Diencephalon (tissue), 1 donor: Measurements from ENCODE around the gene C1QTNF9B. TPM values are rescaled to one million over a fixed set of nuclear protein-coding genes. Genes with fewer than 3 reads are reported as not detected.

ENCODE experiments used
- total RNA-seq: library from RNA; depleted of rRNA; stranded (reverse); fragments of >200 nt; gene quantifications from one replicate; pipeline ENCODE4 v1.2.3, GENCODE V29; 2014

C1QTNF9B gene
- total RNA-seq: not detected

GRCh38 chr13:23897452-23897919 lies at the start of gene C1QTNF9B:
Gene C1QTNF9B (minus strand): TSS chr13:23897502.

DNA sequence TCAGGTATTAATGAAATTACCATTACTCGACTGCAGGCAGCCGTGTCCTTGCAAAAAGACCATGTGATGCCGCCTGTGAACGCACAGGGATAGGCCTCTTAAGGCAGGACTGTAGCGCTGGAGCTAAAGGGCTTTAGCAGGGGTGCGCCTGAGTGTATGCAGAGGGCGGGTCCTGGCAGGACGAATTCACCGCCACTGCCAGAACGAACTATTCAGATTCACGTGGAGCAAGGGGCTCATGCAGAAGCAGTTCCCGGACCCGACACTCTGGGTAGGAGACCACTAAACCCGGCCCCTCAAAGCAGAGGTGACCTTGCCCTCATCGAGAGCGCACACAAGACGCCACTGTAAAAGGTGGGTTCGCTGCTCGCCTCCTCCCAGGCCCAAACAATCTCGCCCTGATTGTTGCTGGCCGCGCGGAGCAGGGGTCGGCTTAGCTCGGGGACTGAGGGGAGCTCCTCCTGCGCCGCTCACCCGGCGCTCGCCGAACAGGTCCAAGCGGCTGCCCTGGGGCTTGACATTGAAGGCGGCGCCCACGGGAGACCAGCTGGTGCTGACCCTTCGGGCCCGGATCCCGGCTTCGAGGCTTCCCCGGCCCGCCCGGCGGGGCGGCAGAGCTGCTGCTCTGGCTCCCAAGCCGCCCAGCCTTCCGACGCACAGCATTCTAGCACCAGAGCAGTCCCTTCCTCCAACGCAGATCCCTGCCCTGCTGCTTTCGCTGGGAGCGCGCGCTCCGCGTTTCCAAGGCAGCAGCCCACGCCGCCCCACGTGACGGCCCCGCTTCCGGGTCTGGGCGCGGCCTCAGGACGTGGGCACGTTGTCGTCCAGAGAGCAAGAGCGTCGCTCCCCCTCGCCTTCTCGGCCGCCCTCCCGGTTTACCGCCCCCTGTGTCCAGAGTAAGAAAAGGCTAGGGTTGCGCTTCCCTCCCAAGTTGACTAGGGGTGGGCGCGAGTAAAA lies 8.4 kb downstream of the C1QTNF9B start, which contains the start of gene MIPEP:
TSS of gene MIPEP (minus strand) at position 743 of the 957 bp plus-strand sequence. CDS start at position 663, 80 bp downstream.

Other genes with a start within 250 kb of the C1QTNF9B start
- 17.8 TPM for gene MIPEP, start 8.1 kb downstream of the C1QTNF9B start, total RNA-seq